Activated CD8-positive, alpha-beta T cell treated with anti-CD3 and anti-CD28 coated beads, Interleukin-2, amount 10 ng/mL, durations not matched to agents 7 days and 5 days (primary cell): ENCODE measurements around the gene SIGLEC9. TPM values are rescaled to one million over a fixed set of nuclear protein-coding genes. Genes with fewer than 3 reads are reported as not detected.

ENCODE experiments used
- ATAC-seq: fragments of 150-1000 bp; cut with Tn5 transposase; one replicate; pipeline ENCODE4 v1.10.0; 2021; ENCODE audit warnings: moderate library complexity
- CTCF ChIA-PET: fragments of 350-600 bp; sonication (Branson Sonifier 250); formaldehyde crosslinking; loops from one replicate; lab custom pipeline; 2021; ENCODE audit warnings: antibody characterized with exemption; lab: Charles Lee
- POLR2A ChIA-PET: fragments of 350-600 bp; sonication (Branson Sonifier 250); formaldehyde crosslinking; loops from one replicate; lab custom pipeline; 2021; ENCODE audit warnings: antibody characterized with exemption; lab: Charles Lee
- DNase-seq: peaks from one replicate; pipeline ENCODE4 v3.0.0-alpha.2; 2020
- H3K27ac Mint-ChIP-seq: one replicate; pipeline ENCODE4 v1.8.0; 2021; ENCODE audit warnings: mild to moderate bottlenecking, mixed read lengths
- H3K27me3 Mint-ChIP-seq: one replicate; pipeline ENCODE4 v1.8.0; 2021; ENCODE audit warnings: low read depth, mixed read lengths
- H3K36me3 Mint-ChIP-seq: one replicate; pipeline ENCODE4 v1.8.0; 2021; ENCODE audit warnings: low read depth, mixed read lengths
- H3K4me1 Mint-ChIP-seq: one replicate; pipeline ENCODE4 v1.8.0; 2021; ENCODE audit warnings: low read depth, mixed read lengths
- H3K4me3 Mint-ChIP-seq: one replicate; pipeline ENCODE4 v1.8.0; 2021; ENCODE audit warnings: mild to moderate bottlenecking, mixed read lengths
- H3K9me3 Mint-ChIP-seq: one replicate; pipeline ENCODE4 v1.8.0; 2022; ENCODE audit warnings: mixed read lengths; ENCODE audit not compliant: insufficient read depth
- total RNA-seq, 2 experiments: library from RNA; stranded (reverse); gene quantifications; one replicate each; pipeline ENCODE4 v1.2.3, GENCODE V29; 2021

The SIGLEC9 gene
- total RNA-seq, 2 experiments from 2014 or later: 0.58 to 0.60 TPM

DNA sequence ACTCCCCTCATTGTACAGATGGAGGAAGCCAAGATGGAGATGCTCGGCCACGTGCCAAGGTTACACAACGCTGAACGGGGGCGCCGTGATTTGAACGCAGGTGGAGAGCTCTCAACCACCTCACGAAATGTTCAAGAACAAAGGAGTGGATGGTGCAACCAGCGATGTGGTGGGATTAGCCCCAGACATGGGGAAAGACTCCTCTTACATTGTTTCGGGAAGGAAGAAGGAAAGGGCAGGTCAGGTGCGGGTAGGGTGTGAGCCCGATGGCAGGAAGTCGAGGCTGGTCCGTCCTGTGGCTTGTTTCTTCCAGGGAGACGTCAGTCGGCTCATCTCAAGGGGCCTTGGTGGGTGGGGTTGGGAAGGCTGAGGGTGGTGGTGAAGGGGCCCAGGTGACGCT lies 34.9 kb upstream of the SIGLEC9 start:
- CTCF ChIA-PET: no interaction called here
- no peak for DNase-seq
- no peaks in the 10 kb centered on the region for H3K9me3 Mint-ChIP-seq
- H3K27me3 Mint-ChIP-seq: no peaks in the 10 kb centered on the region
- H3K27ac Mint-ChIP-seq: no peak overlapping the region
- no peaks in the 10 kb centered on the region for H3K36me3 Mint-ChIP-seq
- no peak for ATAC-seq
- no peaks in the 10 kb centered on the region for H3K4me1 Mint-ChIP-seq
- POLR2A ChIA-PET: no interaction called here
- H3K4me3 Mint-ChIP-seq: no peak overlapping the region

DNA sequence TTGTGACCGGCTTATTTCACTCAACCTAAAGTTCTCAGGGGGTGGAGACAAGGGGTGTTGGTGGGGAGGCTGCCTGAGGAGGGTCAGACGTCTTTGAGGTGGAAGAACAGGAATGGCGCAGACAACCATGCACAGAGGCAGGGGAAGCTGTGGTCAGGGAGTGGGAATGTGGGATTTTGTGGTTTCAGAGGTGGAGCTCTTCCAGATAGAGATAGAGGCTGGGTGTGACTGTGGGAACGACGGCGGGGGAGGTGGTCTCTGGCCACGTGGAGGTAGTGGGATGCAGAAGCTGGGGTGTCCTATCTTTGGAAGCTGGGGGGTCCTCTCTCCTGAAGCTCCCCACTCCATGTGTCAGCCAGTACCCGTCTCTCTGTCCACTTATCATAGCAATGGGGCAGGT lies 34.2 kb upstream of the SIGLEC9 start:
- no peaks in the 10 kb centered on the region for H3K27me3 Mint-ChIP-seq
- no peak overlapping the region for H3K4me3 Mint-ChIP-seq
- H3K9me3 Mint-ChIP-seq: no peaks in the 10 kb centered on the region
- CTCF ChIA-PET: no interaction called here
- no peak for DNase-seq
- ATAC-seq: no peak
- H3K27ac Mint-ChIP-seq: no peak overlapping the region
- H3K4me1 Mint-ChIP-seq: no peaks in the 10 kb centered on the region
- no peaks in the 10 kb centered on the region for H3K36me3 Mint-ChIP-seq
- POLR2A ChIA-PET: no interaction called here

DNA sequence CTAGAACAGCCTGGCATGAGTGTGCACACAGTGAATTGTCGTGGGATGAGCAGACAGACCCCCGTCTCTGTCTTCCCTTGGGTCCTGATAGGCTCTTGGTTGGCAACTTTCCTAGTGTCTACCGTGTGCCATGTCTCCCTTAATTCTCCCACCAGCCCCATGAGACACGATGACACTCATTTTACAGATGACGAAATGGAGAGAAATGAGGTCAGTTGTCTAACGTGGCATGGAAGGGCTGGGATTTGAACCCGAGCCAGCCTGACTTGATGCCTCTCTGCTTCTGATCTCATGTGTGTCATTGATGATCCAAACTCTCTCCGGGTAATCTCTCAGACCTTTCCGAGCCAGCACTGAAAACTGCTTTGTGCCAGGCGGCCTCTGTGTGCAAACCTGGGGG lies 33.6 kb upstream of the SIGLEC9 start:
- no peak for ATAC-seq
- Mint-ChIP-seq H3K27ac (no peak overlapping the region), H3K4me1 (no peaks in the 10 kb centered on the region), H3K27me3 (no peaks in the 10 kb centered on the region), H3K36me3 (no peaks in the 10 kb centered on the region), H3K4me3 (no peak overlapping the region), H3K9me3 (no peaks in the 10 kb centered on the region)
- no peak for DNase-seq
- POLR2A ChIA-PET: no interaction called here
- CTCF ChIA-PET: no interaction called here

DNA sequence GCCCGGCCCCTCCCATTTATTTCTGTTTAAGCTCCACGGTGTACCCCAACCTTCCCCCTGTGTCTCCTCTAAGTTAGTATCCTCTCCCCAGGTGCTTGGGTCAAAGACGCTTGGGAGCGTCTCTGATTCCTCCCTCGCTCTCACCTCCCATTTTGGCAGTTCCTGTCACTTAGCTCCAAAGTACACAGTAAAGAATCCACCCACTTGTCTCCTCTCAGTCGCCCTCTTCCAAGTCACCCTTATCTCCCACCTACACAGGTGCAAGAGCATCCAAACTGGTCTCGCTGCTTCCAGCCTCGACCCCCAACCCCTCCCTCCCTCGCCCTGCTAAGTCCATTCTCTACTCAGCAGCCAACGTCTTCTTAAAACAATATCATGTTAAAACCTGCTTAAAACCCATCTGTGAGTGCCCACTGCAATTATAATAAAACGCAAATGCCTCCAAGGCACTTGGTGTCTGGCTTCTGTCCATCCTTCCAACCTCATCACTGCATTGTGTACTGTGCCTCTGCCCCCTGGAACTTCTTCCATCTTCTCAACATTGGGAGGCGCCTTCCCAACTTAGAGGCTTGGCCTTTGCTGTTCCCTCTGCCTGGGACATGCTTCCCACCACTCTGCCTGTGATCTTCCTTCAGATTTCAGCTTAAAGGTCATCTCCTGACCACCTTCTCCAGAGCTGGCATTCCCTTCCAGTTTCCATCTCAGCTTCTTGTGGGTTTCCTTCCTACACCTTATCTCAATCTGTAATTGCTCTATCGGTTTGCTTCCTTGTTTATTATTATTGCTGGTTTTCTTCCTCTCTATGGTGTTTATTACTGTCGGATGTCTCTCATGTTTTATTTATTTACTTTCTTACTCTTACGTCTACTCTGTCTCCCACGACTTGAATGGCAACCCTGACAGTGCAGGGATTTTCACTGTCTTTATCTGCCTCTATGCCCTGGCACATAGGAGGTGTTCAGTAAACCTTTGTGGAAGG lies 32.5 kb upstream of the SIGLEC9 start:
- ATAC-seq (no peak), DNase-seq (no peak)
- H3K36me3 Mint-ChIP-seq: peaks cover 7% of the 10 kb centered on the region
- no peaks in the 10 kb centered on the region for H3K27me3 Mint-ChIP-seq
- ChIA-PET POLR2A (no interaction called here), CTCF (no interaction called here)
- H3K9me3 Mint-ChIP-seq: no peaks in the 10 kb centered on the region
- H3K4me3 Mint-ChIP-seq: no peak overlapping the region
- peaks cover 8% of the 10 kb centered on the region for H3K4me1 Mint-ChIP-seq
- no peak overlapping the region for H3K27ac Mint-ChIP-seq

DNA sequence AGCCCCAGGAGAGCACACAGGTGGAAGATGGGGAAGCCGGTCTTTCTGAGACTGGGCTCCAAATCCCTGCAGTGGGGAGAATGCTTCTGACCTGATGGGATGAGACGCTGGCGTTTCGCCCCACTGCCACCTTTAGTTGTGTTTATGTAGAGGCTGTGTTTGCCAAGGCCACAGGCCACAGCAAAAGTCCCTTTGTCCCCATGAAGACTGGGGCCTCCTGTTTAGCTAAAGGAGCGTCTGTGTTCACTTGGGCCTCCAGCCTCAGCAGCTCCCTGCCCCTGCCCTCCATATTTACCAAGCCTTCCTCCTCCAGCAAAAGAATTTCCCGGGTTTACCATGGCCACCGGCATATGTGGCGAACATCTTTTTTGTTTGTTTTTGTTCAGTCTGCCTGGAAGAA lies 31.6 kb upstream of the SIGLEC9 start:
- Mint-ChIP-seq H3K9me3 (no peaks in the 10 kb centered on the region), H3K4me1 (peaks cover 15% of the 10 kb centered on the region), H3K4me3 (no peak overlapping the region), H3K27ac (no peak overlapping the region), H3K36me3 (peaks cover 16% of the 10 kb centered on the region), H3K27me3 (no peaks in the 10 kb centered on the region)
- CTCF ChIA-PET: no interaction called here
- ATAC-seq: no peak
- no peak for DNase-seq
- POLR2A ChIA-PET: no interaction called here

DNA sequence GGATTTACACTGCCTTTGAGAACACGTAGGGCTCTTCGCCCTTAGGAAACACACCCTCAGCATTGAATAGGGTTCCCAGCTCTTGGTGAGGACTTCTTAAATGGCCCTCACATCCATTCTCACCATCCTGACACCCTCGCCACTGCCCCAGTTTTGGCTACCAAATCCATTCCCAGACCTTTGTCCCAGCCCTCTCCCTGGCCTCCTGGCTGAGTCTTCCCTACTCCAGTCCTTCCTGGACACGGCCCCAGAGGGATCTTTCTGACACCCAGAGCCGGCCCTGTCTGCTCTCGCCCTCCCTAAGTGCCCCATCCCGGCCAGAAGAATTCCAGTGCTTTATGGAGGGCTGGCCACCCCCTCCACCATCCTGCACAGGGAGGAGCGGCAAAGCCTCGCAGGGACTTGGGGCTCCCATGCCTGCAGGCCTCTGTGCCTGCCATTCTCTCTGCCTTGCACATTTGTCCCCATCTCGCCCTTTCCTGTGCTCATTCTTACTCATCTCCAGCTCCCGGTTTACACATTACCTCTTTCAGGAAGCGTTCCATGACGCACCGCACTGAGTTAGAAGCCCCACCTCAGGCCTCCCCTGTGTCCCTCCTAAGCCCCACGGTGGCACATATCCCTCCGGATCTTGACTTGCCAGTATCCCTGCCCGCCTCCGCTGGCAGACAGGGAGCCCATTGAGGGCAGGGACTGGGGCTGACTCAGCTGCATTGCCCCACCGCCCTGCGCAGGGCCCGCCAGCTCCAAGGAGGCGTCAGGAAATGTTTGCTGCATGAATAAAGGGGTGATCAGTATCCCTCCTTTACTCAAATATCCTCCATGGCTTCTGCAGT lies 31.0 kb upstream of the SIGLEC9 start:
- ATAC-seq: no peak
- H3K27ac Mint-ChIP-seq: no peak overlapping the region
- H3K9me3 Mint-ChIP-seq: no peaks in the 10 kb centered on the region
- H3K27me3 Mint-ChIP-seq: no peaks in the 10 kb centered on the region
- DNase-seq: no peak
- ChIA-PET CTCF (no interaction called here), POLR2A (no interaction called here)
- H3K36me3 Mint-ChIP-seq: peaks cover 19% of the 10 kb centered on the region
- H3K4me1 Mint-ChIP-seq: peaks cover 15% of the 10 kb centered on the region
- H3K4me3 Mint-ChIP-seq: no peak overlapping the region

DNA sequence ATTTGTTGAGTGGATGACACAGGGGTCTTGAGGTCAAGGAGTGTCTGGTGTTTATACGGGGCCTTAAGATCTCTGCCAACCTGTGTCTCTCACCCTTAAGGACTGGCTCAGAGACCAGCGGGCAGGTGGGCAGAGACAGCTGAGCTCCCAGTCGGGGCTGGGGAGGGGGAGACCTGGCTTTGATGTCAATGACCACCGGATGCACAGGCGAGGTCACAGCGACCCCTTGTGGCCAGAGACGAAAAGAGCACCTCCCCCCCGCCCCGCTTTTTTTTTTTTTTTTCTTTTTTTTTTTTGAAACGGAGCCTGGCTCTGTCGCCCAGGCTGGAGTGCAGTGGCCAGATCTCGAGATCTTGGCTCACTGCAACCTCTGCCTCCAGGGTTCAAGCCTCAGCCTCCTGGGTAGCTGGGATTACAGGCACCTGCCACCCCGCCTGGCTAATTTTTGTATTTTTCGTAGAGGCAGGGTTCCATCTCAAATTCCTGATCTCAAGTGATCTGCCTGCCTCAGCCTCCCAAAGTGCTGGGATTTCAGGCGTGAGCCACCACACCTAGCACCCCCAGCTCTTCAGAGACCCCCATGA lies 29.9 kb upstream of the SIGLEC9 start:
- Mint-ChIP-seq H3K4me1 (peaks cover 15% of the 10 kb centered on the region), H3K36me3 (peaks cover 25% of the 10 kb centered on the region), H3K9me3 (no peaks in the 10 kb centered on the region), H3K27ac (no peak overlapping the region), H3K4me3 (no peak overlapping the region), H3K27me3 (no peaks in the 10 kb centered on the region)
- peak; percentile 56 for DNase-seq
- ChIA-PET POLR2A (no interaction called here), CTCF (interaction anchor here (2.7 kb wide), 1 partner anchor 173 kb away, joined by 13 read pairs; no protein-coding TSS in a partner anchor)
- ATAC-seq: no peak

DNA sequence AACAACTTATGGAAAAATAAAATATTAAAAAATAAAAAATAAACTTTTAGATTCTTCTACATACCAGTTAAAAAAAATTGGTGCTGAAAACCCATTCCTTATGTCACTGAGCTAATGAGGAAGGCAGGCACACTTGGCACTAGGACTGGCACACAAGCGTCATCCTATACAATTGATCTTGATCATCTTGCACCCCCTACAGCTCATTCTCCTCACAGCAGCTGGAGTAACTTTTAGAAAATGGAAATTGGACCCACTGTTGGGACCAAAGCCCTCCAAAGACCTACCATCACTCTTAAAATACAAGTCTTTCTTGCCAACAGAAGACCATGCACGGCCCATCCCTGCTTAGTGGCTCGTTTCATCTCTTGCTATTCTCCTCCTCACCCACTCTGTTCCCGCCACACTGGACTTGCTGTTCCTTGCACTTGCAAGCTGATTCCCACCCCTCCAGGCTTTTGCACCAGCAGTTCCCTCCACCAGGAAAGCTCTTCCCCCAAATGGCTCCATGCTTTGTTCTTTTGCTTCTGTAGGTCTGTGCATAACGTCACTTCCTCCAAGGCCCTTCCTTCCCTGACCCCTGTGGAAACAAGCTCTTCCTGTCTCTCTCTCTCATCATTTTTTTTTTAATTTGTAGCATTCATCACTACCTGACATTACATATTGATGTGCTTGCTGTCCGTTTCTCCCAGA lies 28.1 kb upstream of the SIGLEC9 start:
- CTCF ChIA-PET: interaction anchor here (0.6 to 2.7 kb wide), 16 partner anchors 8 to 320 kb away, joined by 3 to 13 read pairs (median 4); partner anchors contain the start of gene CTU1
- no peaks in the 10 kb centered on the region for H3K27me3 Mint-ChIP-seq
- no peaks in the 10 kb centered on the region for H3K9me3 Mint-ChIP-seq
- DNase-seq: no peak
- peaks cover 31% of the 10 kb centered on the region for H3K36me3 Mint-ChIP-seq
- POLR2A ChIA-PET: interaction anchor here (0.6 kb wide), 1 partner anchor 57 kb away, joined by 3 read pairs; no protein-coding TSS in a partner anchor
- H3K4me1 Mint-ChIP-seq: peaks cover 15% of the 10 kb centered on the region
- peak overlapping the region; percentile 85 for H3K27ac Mint-ChIP-seq
- H3K4me3 Mint-ChIP-seq: no peak overlapping the region
- ATAC-seq: no peak

DNA sequence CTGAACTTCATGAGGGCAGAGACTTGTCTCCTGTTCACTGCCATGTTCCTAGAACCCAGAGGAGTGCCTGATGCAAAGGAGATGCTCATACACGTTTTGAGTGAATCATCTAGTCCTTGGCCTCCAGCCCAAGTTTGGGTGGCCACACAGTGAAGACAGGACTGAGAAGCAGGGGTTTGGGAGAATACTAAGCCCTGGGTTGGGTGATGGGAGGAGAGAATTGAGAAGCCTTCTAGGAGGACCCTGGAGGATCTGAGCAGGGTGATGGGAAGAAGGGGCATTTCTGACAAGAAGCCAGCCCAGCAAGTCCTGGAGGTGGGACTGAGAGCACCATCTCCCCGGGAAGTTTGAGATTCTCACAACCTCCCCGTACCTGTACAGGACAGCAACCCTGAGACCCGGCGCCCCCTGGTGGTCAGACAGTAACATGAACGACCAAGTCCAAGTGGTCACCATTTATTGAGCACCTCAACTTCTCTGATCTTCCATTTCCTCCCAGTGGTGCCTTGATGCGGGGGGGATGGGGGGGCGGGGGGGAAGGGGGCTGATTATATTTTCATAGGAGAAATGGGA lies 27.5 kb upstream of the SIGLEC9 start:
- Mint-ChIP-seq H3K27ac (peak overlapping the region; percentile 85), H3K4me1 (peaks cover 15% of the 10 kb centered on the region), H3K4me3 (no peak overlapping the region), H3K36me3 (peaks cover 32% of the 10 kb centered on the region), H3K27me3 (no peaks in the 10 kb centered on the region), H3K9me3 (no peaks in the 10 kb centered on the region)
- DNase-seq (peak; percentile 72), ATAC-seq (peak; percentile 62)
- CTCF ChIA-PET: interaction anchor here (0.6 to 2.7 kb wide), 12 partner anchors 11 to 320 kb away, joined by 3 to 13 read pairs (median 5); partner anchors contain the start of gene CTU1
- POLR2A ChIA-PET: interaction anchor here (0.6 kb wide), 1 partner anchor 58 kb away, joined by 3 read pairs; no protein-coding TSS in a partner anchor

DNA sequence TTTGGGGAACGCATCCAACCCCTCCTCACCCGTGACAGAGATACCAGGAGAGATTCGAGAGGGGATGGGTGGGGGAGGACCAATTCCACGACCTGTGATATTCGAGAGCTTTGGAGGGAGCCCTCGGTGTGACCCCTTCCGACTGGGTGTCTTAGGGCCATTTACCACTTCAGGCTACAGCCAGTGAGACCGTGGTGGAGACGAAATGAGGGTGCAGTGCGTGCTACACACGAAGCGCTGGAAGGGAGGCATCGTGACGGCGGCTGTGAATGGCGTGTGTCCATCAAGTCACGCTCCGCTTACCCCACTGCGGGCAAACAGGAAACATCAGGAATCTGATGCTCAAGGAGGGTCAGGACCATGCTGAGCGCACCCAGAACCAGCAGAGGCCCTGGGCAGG lies 26.9 kb upstream of the SIGLEC9 start:
- Mint-ChIP-seq H3K27ac (no peak overlapping the region), H3K9me3 (no peaks in the 10 kb centered on the region), H3K36me3 (peaks cover 37% of the 10 kb centered on the region), H3K27me3 (no peaks in the 10 kb centered on the region), H3K4me1 (peaks cover 15% of the 10 kb centered on the region), H3K4me3 (no peak overlapping the region)
- ChIA-PET CTCF (no interaction called here), POLR2A (no interaction called here)
- DNase-seq (no peak), ATAC-seq (no peak)
